Dermis blood vessel endothelial cell (primary cell): Measurements from ENCODE around the gene FAM174B. TPM values are rescaled to one million over a fixed set of nuclear protein-coding genes. Genes with fewer than 3 reads are reported as not detected.

ENCODE experiments used
- DNase-seq: peaks from one replicate; pipeline ENCODE4 v3.0.0; 2010
- total RNA-seq: library from RNA; depleted of rRNA; stranded (reverse); fragments of >200 nt; gene quantifications from 2 replicates; pipeline ENCODE4 v1.2.3, GENCODE V29; 2014

FAM174B gene
- total RNA-seq, 1 donor from 2014 or later, result 31.1 TPM

DNA sequence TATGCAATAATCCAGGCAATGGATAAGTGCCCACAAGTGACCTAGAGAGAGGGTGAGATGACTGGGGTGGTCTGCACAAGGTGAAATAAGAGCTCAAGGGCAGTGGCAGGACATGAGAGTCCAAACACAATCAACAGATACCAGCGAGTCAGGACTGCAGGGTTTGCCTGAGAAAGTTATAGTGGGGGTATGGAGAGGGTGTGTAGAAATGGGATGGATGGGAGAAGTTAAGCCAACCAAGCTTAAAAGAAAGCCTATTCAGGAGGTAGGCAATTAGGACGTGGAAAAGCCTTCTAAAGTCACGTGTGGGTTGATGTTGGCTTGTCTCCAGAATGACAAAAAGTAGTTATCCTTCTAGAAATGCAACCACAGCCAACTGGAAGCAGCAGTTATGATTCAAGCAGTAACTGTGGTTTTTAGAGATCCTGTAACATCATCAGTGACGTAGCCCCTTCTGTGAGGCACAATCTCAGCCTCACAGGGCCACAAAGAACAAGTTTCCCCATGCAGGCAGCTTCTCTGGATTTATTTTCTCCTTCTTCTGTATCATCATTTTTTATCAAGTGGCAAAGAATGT, 56.1 kb downstream of the FAM174B start:
- DNase-seq, result no peak

DNA sequence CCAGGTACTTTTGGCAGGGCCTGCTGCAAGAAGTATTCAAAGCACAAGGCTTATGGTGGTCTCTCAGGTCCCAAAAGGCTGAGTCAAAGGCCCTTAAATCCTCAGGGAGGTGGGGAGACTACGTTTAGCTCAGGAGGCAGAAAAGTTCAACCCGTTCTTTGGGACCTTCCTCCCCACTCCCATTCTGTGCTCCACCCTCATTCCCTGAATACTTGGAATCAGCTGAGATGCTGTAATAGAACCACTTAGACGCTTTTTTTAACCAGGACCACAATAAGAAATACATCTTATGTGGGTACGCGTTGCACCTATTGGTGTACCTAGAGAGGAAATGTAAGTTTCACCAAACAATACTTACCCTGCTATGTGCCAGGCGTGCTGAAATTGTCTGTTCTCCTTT, 58.0 kb downstream of the FAM174B start:
- DNase-seq, result no peak

DNA sequence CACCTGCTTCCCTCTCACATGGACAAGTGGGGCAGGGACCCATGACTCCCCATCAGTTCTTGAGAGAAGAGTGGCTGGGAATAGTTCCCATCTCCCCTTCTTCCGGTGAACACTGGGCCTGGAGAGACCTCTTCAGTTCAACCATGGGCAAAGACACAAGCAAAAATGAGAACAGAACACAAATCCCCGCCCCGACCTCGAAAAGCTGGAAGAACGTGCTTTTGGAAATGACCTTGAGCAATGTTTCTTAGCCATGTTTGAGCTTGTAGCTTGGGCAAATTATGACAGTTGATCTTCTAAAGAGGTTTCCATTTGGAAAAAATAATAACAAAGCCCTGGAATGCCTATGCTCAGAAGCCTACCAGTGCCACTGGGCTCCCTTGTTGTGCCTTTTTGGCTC, 59.0 kb downstream of the FAM174B start:
- DNase-seq, result no peak

DNA sequence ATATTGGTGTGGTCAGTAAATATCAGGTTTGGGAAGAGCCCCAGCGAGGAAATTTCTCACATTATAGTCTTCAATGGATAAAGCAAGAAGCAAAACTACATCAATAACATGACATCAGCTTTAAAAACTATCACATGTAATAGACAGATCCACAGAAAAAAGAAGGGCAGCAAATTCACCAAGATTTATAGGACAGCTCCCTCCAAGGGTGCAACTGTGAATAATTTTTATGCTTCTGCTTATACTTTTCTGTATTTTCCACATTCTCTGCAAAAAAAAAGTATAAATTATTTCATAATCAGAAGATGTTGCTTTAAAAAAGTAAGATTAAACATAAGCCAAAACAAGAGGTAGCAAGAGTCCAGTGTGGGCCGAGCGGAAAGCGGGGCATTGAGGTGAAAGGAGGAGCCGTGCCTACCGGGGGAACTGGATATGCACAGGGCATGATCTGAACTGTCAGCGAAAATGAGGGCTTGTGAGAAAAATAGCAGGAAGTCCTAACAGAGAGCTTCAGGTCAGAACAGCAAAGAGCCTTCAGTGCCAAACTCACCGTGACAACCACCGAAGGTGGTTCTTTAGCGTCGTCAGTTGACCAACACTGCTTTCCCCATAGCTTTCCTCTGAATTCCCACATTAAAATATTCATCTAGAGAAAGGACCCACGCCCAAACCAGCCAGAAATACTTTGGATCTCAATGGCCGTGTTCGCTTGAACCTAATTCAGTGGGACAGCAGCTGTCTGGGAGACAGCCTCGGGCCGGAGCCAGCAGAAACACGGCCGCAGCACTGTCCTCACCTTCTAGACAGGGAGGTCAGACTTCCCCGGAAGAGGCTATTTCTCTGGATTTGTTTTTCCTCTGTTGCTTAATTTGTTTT, 59.8 kb downstream of the FAM174B start:
- DNase-seq, result no peak

DNA sequence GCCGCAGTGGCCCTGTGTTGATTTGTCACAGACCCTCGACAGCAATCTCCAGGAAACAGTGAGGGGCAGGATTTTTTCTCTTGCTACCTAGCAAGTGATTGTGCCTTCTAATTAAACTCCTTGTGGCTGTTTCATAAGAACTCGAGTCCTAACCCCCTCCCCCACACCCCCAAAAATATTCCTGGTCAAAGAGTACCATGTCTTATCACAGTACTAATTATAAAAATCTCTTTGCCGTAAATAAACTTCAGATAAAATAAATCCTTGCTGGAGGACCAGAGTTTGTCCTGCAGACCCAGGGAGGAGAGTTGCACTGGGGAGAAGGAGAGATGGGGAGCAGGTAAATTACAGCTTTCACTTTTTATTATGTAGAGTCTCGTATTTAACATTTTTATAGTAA, 64.3 kb downstream of the FAM174B start:
- DNase-seq, result no peak

DNA sequence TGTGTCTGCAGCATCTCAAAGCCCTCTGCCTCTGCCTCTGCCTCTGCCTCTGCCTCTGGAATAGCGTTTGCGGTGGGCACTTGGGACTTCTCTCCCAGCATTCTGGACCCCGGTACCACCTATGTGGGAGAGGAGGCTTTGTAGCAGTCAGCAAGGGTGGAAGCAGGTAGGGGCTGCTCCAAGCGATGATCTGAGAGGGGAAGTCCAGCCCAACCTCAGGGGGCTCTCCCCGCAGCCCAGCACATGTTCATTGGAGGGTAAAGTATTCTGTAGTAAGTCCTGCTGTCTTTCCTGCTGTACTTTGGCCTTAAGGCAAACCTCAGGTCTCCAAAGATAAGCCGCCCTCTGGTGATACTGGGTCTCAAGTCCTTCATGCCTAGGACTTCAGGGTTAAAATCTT, 68.6 kb downstream of the FAM174B start:
- no peak for DNase-seq

DNA sequence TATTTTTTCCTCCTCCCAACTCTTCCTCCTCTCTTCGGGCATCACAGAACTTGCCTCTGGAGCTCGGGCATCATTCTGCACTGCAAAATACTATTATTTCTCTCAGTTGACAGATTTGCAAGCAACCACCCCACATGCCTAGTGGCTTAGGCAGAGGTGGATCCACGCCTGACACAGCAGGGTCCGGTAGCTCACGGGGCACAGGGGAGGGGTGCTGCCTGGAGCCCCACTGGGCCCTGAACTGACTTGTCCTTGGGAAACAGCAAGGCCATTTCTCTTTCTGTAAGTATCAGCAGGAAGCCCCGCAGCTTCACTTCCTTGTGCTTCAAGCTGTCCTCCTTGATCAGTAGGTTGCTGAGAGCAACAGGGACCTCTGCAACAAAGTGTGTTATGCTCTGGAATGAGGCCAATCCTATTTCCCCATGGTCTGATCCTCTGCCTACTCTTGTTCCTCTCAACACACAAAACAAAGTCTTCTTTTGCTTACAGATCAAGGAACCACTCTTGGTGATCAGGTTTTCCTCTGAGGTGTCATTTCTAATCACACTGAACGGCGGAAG, 69.1 kb downstream of the FAM174B start:
- no peak for DNase-seq

DNA sequence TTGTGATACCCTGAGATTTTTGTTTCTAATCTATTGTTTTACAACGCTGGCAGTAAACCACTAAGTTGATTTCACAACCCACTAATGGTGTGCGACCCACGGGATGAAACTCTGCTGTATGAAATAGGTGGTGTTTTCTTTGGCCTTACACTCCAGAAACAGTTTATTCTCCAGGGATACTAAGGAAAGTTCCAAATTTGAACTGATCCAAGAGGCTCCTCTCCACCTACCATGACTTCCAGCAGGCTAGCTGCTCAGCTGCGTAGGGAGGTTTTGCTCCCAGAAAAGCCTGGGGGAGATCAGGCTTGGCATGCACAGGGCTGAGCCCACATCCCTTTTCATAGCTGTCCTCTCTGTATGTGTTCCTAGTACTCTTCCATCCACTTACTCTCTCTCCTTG, 71.5 kb downstream of the FAM174B start:
- DNase-seq, result no peak

DNA sequence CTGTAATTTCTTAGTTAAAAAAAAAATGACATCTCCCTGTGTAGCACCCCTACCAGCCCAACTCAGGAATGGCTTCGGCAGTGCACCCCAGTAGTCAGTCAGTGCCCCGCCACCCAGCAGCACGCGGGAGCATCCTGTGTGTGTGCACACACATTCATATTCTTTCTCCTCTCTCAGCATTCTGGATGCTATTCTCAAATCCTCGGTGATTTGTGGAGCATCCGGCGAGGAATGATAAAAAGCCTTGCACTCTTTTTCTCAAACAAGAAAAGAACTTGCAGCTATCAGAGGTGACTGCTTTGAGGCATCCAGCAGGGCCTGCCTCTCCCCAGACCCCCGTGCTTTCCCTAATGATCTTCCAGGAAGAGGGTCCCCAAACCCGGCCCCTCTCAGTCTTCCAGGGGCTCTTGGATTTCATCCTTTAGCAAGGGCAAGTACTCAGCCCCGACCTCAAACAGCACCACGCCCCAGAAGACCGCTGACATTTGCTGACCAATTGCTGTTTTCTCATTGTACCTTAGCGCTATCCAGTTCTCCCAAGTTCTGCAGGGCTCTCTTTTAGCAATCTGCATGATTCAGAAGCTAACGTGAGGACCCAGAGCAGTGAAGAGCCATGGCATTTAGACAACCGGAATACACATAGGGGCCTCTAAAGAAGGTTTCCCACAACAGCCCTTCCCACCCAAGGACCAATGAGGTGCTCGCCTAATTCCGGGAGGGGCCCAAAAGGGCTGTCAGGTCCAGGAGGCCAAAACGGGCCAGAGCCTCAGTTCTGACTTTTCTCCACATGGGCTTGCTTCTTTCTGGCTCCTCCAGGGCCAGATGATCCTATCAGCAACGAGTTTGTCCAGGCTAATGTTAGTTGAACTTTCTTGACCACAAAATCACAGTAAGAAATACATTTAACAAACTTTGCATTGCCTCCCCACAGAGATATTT, 72.2 kb downstream of the FAM174B start:
- DNase-seq, result no peak

DNA sequence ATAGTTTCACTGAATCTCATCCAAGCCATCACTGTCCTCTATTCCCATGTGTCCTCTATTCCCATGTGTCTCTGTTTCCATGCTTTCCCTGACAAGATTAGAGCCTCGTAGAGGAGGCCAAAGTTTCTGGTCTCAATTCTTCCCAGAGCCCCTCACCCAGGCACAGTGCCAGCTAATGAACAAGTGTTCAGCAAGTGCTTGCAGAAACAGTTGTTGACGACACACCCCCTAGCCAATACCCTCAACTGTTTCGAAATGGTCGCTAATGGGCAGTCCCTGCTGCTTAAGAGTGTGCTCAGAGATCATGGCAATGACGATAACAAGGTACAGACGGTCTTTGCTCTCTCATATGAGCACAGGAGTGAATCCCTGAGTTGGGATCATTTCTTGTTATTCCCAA, 73.4 kb downstream of the FAM174B start:
- no peak for DNase-seq

DNA sequence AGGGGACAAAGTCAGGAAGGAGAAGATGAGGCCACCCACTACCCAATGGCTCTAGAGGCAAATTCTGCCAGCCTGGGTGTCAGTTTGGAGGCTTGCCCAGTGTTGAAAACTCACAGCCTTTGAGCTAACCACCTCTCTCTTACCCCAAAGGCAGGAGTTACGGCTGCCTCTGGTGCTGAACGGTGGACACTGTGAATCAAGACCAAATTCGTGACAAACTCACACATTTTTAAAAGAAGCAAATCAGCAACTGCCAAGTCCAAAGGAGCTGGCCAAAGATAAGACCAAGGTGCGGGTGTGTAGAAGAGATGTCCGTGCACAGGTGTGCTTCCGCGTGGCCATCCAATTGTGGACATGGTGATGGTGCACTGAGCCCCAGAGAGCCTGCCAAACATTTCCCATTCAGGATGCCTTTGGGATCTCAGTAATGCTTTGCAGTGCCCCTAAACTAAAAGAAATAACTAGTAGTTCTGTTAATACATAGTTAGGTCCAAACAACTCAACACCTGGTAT, 74.6 kb downstream of the FAM174B start:
- no peak for DNase-seq

DNA sequence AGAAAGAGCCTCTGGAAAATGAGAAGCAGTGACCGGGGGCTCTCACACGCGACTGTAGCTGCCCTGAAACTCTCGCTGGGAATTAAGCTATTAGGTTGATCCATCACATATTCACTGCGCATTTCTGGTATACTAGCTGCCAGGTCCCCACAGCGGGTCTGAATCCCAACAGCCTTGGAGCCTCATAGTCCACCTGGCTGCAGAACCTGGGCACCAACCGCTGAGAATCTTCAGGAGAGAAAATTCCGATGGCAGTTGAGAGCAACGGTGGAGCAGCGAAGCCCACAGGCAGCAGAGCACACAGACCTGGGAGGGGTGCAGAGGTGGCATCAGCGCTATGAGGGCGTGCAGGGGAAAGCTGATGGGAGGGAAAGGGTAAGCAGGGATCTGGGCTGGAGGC, 75.1 kb downstream of the FAM174B start:
- no peak for DNase-seq

DNA sequence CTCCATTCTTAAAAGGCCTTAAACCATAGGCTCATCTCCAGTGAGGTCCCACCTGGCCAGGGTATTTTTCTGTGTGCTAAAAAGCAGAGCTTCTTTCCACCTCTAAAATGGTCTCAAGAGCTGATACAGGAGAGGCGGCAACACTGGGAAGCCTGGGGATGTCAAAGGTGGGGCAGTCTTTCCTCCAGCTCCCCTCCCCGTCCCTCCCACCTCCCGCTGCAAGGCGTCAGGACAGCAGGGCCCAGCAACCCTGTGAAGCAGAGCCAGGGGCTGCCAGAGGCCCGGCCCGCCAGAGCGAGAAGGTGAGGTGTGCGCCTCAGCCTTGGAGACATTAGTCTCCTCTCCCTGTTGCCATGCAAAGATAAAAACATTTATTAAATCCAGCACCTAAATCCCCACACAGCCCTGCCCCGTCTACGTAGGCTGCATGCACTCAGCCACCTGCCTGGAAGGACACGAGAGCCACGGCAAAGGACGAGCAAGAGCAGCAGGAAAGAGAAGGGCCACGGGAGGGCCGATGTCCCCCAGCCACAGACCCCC, 75.6 kb downstream of the FAM174B start:
- DNase-seq, result no peak

DNA sequence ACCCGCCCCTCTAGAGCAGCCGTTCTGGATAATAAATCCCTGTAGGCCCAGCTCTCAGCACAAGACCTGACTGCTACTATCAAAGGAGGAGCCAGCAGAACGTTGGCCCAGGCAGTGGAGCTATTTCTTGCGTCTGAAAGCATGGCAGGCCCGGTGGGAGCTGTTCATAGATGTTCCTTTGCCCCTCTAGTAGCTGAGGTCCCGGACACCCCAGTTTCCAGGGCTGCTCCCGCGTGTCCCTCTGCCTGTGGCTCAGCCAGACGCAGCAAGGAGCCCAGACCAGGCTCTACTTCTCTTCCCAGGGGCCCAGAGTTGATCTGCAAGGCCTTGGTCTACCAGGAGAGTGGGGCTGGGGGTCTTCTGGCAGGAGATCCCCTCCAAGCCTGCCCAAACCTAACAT, 76.1 kb downstream of the FAM174B start:
- DNase-seq, result no peak

DNA sequence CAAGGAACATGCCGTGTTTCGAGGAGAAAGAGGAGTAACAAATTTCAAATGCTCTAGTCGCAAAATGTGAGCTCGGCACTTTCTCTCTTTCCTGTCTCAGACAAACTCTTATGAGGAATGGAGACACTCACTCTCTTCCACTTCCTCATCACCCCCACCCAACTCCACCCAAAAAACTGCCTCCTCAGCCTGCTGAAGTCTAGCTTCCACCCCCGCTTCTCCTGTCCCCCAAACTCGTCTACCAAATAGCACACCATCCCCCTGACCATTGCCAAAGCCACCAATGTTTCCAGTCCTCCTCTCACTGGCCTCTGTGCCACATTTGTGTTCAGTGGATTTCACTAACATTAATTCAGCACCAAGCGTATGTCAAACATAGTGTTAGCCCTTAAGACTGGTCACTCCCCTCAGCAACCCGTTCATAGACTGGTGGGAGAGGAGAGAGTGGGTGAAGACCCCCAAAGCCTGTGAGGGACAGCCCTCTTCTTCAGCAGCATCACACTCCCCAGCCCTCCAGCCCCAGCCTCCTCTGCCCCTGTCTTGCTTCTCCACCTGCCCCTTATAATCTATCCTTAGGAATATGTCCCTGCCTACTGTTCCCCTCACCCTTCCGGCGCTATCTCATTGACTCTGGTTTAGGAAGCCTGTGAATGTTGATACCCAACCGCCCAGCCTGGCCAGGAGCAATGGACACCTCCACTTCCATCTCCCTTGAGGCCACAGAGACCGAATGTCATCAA, 77.3 kb downstream of the FAM174B start:
- DNase-seq, result no peak

DNA sequence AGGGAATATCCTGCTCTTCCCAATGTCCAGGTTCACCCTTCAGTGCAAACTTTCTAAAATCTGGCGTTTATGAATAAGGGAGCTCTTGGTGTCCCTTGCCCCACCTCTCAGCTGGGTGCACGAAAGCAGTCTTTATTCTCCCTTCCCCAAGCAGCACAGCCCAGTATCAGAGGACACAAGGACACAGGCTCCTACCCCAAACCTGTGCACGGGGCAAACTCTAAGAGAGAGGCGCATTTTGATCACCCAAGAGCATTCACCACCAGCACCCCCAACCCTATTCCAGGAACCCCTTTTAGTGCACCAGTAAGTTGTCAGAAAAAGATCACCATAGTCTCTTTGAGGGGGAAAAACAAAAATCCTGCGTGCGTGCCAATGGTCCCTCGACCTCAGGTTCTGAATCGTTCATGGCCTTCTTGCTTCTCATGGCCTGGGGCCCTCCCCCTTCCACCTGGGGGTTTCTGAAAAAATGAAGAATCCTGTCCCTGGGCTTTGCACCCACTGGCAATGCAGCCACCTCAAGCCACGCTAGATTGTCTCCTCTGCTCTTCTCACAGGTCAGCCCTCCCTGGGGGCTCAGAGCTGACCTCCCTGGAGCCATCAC, 78.9 kb downstream of the FAM174B start:
- no peak for DNase-seq

DNA sequence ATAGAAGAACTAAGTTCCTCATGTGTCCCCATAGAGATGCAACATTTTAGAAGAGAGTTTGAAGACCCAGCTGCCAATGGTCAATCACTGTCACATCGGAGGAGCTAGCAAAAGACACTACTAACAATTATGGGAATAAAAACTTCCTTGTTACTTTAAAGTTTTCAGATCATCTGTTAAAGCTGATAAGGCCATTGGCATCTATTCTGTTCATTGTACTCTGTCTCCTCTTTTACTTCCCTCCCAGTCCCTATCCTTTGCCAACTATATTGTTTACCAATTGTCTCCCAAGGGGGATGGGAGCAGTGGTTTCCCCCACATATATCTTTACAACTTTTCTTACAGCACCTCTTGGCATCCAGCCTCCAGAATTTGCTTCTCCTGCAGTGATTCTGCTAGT, 81.0 kb downstream of the FAM174B start:
- peak; percentile 24 for DNase-seq

DNA sequence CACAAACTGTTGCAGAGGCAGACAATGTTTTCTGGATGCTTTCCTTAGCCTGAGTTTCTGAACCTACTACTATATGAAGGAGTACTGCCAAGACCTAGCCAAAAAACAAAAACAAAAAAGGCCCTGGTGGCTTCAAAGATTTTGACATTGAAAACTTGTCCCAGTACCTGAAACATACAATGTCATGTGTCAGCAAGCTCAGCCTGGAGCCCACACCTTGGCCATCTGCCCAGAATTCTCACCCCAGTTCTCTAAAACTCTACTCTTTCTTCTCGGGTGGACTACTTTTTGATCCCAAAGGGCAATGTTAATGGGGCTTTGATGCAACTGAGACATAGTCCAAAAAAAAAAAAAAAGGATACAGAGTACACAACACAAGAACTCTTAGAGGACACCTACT, 81.4 kb downstream of the FAM174B start:
- DNase-seq, result no peak

DNA sequence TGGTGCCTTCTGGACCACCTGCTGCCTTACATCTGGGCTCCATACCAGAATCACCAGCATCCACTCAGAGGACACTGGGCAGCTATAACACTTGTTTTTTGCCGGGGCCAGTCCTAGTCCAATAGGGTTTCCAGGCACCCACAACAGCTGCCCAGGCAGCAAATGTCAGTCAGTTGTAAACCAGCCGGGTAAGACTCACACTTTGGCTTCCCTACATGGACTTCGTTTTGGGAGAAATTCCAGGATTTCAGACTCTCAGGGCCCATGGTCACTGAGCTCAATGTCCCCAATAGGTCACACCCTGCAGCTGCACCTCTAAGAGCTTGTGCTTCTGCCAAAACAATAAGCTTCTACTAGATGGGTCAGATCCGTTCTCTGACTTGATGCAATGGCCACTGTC, 83.8 kb downstream of the FAM174B start:
- DNase-seq, result no peak

DNA sequence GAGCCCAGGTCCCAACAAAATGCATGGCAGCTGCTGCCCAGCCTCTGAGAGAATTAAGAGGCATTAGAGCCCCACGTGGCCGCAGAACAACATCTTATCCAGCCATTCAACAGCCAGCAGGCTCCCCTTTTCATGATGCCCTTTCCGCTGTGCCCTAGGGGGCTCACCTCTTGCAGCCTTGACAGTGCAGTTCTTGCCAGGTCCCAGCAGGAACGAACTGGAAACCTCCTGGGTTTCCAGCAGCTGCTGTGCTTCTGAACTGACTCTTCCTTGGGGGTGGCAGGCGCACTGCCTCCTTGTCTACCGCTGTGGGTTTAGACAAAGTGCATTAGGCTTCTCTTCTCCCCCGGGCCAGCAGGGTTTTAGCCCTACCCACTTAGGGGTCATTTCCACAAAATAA, 85.2 kb downstream of the FAM174B start:
- DNase-seq, result no peak

DNA sequence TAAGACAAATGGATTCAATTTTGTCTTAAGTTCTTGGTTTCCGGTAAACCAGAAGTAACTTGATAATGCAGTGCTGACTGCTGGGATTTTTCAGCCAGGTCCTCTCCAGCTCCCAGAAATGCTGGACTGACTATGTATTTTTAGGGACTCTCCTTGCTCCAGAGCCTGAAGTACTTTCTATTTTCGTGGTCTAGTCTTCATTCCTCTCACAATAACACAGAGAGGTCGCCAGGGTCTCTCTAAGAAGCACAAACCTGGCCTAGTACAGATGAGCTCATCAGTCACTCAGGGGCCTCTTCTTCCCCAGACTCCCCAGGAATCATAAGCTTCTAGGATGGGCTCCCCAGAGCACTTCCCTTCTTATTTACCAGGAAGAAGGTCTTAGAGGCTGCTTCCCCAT, 85.8 kb downstream of the FAM174B start:
- DNase-seq, result no peak
